ENCODE results near the gene CLIC1.
"Not testable (repeated sequence)": the region's sequence is repeated elsewhere in the genome, so short reads cannot be mapped to it uniquely, and the experiment has no call there.

Gene CLIC1

DNA sequence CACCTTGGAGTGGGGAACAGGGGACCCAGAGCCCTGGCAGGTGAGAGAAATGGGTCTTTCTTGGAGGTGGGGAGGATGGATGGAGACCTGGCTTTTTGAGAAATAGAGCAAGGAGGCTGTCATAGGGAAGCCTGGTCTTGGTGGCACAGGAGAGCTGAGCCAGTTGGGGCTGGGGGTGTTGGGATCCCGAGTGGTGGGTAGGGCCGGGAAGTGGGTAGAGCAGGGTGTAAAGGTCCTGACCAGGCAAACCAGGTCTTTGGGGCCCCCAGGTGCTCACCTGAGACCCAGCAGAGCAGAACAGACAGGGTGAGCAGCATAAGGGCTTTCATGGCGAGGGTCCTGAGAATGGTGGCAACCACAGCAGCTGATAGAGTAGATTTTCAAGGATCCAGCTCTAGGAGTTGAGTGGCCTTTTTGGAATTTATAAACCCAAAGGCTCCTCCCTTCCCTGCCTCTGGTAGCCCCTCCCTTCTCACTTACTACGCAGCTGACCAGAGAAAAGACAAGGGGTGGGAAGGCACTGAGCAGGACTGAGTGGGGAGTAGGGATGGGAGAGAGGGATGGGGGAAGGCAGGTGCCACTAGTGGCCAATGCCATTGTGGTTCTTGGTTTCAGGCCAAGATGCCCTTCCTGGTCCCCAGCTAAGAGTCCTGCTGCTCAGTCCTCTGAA lies 14.8 kb downstream of the CLIC1 start, which contains the start of gene LY6G6C:
LY6G6C (minus strand) TSS at position 396 of the 670 bp plus-strand sequence; CDS start at position 329, 67 bp downstream.
- no peak for DNase-seq

DNA sequence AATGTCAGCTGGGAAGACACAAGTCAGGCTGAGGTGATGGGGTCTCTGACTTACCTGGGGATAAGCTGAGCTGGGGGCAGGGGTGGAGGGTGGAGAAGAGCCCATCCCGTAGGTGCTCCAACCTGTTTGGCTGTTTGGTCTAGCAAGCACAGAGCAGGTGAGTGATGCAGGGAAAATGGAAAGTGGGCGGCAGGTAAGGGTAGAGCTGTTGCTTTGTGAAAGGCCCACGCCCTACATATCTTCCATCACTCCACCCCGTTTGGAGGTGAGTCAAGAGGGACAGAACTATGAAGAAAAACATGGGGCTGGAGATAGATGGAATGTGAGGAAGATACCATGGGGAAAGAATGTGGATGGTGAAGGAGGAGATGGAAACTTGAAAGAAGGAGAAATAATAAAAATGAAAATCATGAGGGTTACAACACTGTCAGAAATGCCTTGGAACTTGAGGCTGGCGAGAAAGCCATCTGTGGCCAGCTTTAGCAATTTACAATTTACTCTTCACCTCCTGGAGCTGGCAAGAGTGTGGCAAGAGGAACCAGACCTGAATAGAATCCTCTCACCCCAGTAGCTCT lies 16.0 kb downstream of the CLIC1 start:
- DNase-seq: no peak

DNA sequence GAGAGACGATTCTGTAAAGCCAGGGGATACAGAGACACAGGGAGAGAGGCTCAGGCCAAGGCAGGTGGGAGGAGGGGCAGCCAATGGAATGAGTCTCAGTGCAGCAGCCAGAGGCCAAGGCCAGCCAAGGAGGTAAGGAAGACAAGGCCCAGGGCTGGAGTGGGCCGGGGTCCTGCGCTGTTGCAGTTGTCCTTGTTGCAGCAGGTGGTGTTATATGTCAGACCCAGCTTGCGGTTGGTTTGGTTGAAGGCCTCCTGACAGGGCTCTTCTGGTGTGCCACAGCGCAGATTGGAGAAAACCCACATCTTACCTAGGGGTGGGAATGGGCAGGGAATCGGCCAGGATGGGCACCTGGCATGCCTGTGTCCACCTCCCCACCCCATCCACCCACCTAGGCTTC lies 17.3 kb downstream of the CLIC1 start:
- no peak for DNase-seq

DNA sequence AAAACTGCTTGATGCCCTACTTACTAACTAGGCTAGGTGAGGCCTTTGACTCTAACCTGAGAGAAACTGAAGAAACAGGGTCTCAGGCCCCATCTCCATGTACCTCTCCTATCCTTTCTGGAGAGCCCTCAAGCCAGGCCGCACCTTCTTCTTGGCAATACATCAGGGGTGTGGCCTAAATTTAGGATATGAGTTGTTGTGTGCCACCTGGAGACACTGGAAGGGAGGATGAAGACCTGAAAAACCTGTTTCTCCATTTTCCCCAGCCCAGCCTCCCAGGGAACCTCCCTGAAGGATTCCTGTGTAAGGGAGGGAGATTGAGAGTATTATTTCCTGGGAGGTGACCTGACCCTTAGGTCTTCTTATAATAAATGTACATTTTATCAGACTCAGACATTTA lies 18.1 kb downstream of the CLIC1 start:
- no peak for DNase-seq

DNA sequence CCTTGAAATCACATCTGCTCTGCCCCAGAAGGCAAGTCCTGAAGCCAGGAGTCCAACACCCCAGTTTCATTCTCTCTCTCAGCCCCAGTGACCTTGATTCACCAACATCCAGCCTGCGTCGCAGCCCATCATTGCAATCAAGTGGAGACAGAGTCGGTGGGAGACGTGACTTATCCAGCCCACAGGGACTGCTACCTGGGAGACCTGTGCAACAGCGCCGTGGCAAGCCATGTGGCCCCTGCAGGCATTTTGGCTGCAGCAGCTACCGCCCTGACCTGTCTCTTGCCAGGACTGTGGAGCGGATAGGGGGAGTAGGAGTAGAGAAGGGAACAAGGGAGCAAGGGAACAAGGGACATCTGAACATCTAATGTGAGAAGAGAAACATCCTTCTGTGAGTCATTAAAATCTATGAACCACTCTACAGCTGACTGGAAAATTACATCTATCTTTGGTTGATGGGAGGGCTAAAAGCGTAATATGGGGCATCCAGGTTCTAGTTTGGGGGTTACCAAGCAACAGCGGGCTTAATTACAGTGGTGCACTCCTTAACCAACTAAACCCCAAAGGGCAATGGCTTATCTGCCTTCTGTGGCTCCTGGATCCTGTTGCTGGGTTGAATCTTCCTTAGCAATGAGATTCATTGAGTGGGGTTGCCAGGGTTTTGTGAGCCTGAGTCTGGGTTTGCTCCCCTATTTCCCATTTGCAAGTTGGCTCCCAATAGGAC lies 18.7 kb downstream of the CLIC1 start:
- no peak for DNase-seq

DNA sequence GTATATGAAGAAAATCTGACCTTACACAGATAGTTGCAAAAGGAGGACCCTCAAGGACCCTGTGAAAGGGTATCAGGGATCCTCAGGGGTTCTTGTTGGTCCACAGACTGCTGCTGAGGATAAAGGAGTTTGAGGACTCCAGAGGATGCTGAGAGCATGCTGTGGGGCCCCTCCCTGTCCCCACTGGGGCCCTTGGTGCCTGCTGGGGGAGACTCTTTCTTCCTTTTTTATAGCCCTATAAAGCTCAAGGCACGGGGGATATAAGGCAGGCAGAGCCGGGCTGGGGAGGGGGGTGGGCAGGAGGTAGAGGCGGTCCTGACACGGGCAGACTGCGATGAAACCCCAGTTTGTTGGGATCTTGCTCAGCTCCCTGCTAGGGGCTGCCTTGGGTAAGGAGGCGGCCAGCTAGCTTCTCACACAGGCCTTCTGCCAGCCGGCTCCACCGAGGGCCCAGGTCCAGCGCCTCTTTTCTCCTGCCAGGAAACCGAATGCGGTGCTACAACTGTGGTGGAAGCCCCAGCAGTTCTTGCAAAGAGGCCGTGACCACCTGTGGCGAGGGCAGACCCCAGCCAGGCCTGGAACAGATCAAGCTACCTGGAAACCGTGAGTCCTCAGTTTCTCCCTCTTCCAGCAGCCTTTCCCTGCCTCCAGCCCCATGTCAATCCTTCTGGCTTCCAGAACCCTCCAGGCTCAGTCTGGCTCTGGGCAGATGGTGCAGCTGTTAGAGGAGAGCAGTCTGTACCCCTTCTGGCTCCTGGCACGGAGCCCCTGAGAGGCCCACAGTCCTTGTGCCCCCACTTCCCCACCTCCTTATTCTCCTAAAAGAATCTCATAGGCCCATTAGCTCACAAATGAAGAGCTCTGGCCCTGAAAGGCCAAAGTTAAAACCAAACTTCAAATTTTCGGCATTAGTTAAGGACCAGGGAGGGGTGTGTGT lies 21.0 kb downstream of the CLIC1 start, which contains the start of gene LY6G6D:
LY6G6D (plus strand) TSS at position 327 of the 937 bp plus-strand sequence; CDS start at position 335, 8 bp downstream.
- no peak for DNase-seq

DNA sequence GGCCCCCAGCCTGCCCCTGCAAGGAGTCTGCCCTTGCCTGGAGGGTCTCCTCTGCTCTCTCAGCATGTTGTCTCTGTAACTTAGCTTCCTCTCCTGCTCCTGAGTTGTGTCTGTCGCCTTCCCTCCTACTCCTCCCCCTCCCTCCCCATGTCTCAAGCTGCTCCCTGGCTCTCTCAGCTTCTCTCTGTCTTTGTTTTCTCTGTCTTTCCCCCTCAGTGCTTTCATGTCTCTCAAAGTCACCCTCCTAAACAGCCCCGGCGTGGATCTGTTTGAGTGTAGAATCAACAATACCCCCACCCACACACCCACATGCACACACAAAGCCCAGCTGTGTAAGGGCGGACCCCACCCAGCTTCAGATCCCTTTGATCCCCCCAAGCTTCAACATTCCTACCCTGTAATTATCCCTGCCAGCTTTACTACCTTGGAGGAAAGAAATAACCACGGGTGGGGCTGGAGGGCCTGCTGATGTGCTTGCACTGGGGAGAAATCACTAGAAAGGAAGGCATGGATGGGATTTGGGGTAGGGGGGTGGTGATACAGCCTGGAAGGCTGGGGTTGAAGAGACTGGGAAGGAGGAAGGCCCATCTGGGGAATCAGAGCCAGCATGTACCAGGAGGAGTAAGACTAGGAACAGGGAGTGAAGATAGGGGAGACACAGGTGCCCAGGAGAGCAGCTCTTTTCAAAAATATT lies 22.2 kb downstream of the CLIC1 start:
- DNase-seq: no peak

DNA sequence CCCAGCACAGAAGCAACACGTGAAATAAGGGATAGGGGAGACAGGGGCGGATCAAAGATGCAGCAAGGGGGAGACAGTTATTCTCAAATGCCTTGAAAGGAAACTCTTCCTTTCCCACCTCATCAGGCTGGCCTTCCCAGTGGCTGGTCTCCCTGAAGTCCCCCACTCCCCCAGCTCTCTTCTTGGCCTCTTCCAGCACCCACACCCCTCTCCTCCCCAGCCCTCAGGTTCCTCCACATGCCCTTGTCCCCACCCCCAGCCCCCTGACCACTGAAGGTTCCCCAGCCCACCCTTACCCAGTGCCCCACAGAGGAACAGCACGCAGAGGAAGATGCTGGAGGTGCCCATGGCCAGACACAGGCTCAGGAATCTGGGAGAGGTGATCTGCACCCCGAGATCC lies 22.9 kb downstream of the CLIC1 start:
- DNase-seq: no peak

DNA sequence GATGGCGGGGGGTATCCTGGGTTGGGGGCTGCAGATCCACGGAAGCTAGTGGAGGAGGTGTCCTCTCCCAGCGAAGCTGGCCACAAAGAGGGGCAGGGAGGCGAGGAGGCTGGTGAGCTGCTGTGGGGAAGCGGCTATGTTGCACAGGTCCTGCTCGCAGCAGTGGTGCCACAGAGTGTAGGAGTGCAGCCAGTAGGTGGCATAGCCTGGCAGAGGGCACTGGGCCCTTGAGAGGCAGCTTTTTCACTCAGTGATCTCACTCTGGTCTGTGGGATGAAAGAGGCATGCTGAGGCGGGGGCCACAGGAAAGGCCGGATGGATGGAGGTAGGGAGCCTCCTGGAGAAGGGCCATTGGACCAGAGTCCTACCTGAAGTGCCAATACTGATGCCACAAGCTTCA lies 24.0 kb downstream of the CLIC1 start:
- DNase-seq: no peak

DNA sequence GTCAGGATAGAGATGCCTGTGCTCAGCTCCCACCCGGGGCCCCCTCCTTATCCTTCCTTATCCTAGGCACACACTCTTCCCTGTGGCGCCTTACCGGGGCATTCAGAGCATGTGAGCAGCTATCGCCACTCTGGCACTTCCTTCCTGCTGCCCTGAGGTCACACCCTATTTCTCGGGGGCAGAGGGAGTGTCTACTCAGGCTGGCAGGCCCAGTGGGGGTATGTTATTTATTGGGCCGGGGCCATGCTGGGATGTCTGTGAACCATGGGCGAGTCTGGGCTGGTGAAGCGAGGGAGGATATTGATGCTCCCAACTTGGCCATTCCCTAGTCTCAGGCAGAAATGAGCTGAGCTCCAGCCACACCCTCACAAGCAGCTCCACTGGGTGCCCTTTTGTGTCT lies 25.1 kb downstream of the CLIC1 start:
- DNase-seq: no peak

DNA sequence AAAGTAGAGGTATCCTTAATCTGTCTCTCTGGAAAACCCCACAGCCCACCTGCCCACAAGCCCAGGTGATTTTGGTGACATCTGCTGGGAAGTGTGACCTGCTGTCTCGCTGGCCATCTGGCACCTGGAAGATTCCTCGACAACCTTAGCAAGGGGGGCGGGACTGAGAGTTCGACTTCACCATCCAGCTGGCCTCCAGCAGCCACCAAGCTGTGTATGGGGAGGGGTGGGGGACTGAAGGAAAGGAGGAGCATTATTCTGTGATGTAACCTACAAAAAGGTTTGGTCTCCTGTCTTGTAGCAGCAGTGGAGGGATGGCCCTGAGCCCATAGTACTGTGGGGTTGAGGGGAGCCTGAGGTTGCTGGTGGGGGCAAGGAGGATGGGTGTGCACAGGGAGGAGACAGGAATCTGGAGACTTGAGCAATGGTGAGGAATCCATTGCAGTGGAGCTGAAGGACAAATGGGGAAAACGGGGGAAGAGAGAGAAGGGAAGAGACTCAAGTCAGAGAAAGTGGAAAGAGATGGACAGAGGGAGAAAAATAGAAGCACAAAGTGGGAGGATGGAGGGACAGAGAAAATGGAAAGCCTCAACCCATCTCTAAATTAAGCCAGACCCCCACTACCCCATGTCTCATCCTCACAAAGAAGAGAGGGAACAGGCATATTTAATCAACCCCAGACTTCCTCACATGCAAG lies 25.7 kb downstream of the CLIC1 start:
- no peak for DNase-seq

DNA sequence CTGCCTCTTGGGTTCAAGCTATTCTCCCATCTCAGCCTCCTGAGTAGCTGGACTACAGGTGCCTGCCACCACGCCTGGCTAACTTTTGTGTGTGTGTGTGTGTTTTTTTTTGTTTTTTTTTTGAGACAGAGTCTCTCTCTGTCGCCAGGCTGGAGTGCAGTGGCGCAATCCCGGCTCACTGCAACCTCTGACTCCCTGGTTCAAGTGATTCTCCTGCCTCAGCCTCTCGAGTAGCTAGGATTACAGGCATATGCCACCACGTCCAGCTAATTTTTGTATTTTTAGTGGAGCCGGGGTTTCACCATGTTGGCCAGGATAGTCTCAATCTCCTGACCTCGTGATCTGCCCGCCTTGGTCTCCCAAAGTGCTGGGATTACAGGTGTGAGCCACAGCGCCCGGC lies 27.2 kb downstream of the CLIC1 start:
- DNase-seq: not testable (repeated sequence)

DNA sequence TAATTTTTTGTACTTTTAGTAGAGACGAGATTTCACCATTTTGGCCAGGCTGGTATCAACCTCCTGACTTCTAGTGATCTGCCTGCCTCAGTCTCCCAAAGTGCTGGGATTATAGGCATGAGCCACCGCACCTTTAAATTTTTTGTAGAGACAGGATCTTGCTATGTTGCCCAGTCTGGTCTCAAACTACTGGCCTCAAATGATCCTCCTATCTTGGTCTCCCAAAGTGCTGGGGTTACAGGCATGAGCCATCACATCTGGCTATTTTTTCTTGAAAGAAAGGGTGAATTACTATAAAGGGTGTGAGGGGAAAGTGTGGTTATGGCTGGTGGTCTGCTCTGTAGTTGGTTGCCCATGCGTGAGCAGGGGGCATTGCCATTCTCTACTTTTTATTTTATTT lies 28.1 kb downstream of the CLIC1 start:
- no peak for DNase-seq

DNA sequence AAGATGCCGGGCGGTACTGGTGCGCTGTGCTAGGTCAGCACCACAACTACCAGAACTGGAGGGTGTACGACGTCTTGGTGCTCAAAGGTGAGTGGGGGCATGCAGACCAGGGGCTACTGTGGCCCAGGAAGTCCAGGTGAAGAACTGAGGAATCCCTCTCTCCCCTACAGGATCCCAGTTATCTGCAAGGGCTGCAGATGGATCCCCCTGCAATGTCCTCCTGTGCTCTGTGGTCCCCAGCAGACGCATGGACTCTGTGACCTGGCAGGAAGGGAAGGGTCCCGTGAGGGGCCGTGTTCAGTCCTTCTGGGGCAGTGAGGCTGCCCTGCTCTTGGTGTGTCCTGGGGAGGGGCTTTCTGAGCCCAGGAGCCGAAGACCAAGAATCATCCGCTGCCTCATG lies 28.6 kb downstream of the CLIC1 start:
- DNase-seq: no peak

DNA sequence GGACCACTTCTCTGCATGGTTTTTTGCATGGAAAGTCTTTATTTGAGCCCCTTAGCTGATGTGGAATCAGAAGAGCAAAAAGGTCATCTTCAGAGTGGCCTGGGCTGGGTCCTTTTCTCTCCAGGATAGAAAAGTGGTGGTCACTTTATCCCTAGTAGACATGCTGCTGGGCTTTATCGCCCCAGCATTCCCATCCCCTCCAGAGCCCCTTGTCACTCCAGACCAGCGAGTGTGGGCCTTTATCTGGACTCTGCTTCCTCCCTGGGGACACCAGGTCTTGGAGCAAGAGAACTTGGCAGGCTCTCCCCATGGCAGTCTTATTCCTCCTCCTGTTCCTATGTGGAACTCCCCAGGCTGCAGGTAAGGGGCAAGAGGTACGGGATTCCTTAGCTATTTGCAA lies 29.7 kb downstream of the CLIC1 start, which contains the start of gene LY6G6F:
LY6G6F (plus strand) TSS at position 268 of the 400 bp plus-strand sequence; CDS start at position 309, 41 bp downstream.
- DNase-seq: no peak

DNA sequence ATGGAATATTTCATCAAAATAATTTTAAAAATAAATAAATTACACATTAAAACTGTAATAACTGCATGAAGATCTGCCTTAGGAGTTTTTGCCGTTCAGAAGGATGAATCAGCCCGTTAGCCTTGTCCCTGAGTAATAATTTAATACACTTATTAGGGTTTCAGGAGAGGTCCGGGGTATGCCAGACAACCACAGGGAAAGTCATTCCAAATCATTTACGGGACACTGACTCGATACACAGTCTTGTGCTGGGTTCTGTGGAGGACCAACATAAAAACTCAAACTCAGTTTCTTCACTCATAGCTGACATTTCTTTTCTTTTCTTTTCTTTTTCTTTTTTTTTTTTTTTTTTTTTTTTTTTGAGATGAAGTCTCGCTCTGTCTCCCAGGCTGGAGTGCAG lies 30.4 kb downstream of the CLIC1 start:
- DNase-seq: no peak

DNA sequence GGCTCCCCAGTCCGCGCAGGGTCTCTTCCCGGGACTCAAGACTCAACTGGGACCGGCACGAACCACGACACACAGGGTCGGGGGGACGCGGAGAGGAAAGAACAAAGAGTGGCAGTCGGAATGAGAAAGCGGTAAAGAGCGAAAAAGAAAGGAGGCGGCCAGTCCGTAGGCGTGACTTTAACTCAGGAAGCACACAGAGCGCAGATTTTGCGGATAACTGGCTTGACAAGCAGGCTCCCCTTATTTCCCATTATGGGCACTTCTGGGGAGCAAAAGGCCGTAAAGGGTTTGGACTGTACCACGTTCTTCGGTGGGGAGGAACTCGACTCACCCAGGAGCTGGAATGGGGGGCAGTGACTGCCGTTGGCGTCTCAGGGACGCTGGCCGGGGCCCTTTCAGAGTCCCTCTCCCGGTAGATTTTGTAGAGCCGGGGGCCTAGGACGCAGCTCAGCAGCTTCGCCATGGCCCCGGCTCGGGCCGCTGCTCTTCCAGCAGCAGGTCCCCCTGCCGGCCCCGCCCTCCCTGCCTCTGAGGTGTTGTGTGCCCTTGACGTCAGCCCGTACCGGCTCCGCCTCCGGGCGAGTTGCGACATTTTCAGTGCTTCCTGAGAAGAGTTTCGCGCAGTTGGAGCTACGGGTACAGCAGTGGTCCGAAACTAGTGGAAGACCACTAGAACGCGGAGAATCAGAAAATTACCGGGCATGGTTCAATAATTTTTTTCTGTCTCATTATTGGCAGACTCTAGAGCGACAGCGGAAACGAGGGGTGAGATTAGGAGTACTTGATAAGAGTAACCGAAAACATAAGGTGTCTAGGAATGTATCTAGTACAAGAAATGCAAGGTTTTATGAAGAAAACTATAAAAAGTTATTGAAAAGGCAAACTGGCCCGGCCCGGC lies 33.3 kb downstream of the CLIC1 start, which contains the start of gene ABHD16A:
ABHD16A (minus strand) TSS at position 506 of the 898 bp plus-strand sequence; CDS start at position 463, 43 bp downstream.
- peak; percentile 48 for DNase-seq

DNA sequence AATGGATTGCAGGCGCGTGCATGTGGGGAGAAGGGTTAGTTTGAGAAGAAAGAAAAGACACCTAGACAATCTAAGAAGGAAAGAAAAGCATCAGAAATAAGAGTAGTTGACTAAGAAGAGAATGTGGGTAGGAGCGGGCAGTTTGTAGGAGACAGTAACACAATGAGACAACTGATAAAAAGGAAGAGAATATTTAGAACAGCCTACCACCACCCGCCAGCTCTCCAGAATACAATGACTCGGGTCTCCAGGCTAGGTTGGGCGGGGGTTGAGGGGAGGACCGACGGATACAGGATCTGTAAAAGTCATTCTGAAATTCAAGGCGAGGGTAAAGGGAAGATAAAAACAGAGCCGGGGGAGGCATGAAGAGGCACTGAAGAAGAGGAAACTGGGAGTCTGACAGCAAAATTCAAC lies 33.9 kb downstream of the CLIC1 start:
- no peak for DNase-seq

DNA sequence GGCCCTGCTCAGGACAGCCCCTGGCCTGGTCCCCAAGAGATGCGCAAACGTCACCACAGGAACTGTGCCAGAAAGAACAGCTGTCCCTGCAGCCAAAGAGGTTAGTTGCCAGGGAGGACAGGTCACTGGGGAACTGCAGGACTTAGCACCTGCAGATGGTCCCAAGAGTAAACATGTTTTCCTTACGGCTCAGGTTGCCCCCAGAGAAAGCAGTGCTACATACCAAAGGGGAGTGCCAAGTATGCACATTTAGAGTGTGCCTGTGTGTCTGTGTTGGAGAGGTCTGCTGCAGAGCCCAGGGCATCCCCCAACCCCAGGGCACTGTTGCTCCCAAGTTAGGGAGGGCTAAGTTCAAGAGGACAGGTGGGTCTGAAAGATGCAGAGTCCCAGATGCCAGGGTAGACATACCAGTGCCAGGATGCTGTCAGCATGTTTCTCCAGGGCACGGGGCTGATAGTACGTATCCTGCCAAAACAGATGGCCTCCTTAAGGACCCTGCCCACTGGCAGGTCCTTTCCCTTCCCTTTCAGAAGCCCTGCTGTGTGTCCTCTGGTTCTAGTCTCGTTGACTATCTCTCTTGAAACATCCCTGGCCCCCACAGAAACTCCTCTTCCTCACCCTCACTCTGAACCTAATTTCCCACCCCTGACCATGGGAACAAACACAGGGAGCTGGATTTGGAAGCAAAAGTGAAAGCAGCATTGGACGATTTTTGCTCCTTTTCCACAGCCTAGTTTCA lies 34.5 kb downstream of the CLIC1 start:
- DNase-seq: no peak
